HepG2 (cell line): ENCODE results near the gene NDRG2. TPM values are rescaled to one million over a fixed set of nuclear protein-coding genes. Genes with fewer than 3 reads are reported as not detected.

ENCODE experiments used
- AHR ChIP-seq: IDR thresholded peaks from 2 replicates; pipeline ENCODE4 v1.6.1; 2018; ENCODE audit warnings: missing genetic modification reagents, missing compliant biosample characterization
- CHCHD3 ChIP-seq: sonication (generic); formaldehyde crosslinking; IDR thresholded peaks from 2 replicates; pipeline ENCODE4 v1.8.0; 2022; ENCODE audit warnings: mild to moderate bottlenecking, missing genetic modification reagents, moderate library complexity
- ELF1 ChIP-seq: sonication (generic); formaldehyde crosslinking; IDR thresholded peaks from 2 replicates; pipeline ENCODE4 v1.4.0; 2020; ENCODE audit warnings: missing genetic modification reagents
- FOXK2 ChIP-seq: fragments of 450-650 bp; IDR thresholded peaks from 2 replicates; pipeline ENCODE4 v1.6.1; 2016
- HMGXB3 ChIP-seq: sonication (generic); formaldehyde crosslinking; IDR thresholded peaks from 2 replicates; pipeline ENCODE4 v1.4.0; 2020; ENCODE audit warnings: missing genetic modification reagents, borderline replicate concordance
- KLF13 ChIP-seq: sonication (generic); formaldehyde crosslinking; IDR thresholded peaks from 2 replicates; pipeline ENCODE4 v1.4.0; 2020; ENCODE audit warnings: mild to moderate bottlenecking, missing genetic modification reagents
- MTERF4 ChIP-seq: sonication (generic); formaldehyde crosslinking; IDR thresholded peaks from 2 replicates; pipeline ENCODE4 v1.8.0; 2023; ENCODE audit warnings: mild to moderate bottlenecking, missing genetic modification reagents
- NKX3-1 ChIP-seq: sonication (generic); formaldehyde crosslinking; IDR thresholded peaks from 2 replicates; pipeline ENCODE4 v1.5.0; 2020; ENCODE audit warnings: missing genetic modification reagents
- PAXIP1 ChIP-seq: sonication (generic); formaldehyde crosslinking; conservative IDR thresholded peaks from 2 replicates; pipeline ENCODE4 v1.4.0; 2020; ENCODE audit warnings: mild to moderate bottlenecking, missing genetic modification reagents, moderate library complexity
- POLR2AphosphoS5 ChIP-seq: IDR thresholded peaks from 2 replicates; pipeline ENCODE4 v1.6.1; 2012; ENCODE audit warnings: low read depth, low read length
- SIN3B ChIP-seq: fragments of 150-350 bp; IDR thresholded peaks from 2 replicates; pipeline ENCODE4 v1.6.1; 2014; ENCODE audit warnings: low read length
- SMAD9 ChIP-seq: sonication (generic); formaldehyde crosslinking; IDR thresholded peaks from 2 replicates; pipeline ENCODE4 v1.5.1; 2020; ENCODE audit warnings: mild to moderate bottlenecking, missing genetic modification reagents
- ZFYVE20 ChIP-seq: sonication (generic); formaldehyde crosslinking; IDR thresholded peaks from 2 replicates; pipeline ENCODE4 v1.8.0; 2023; ENCODE audit warnings: low read depth, mild to moderate bottlenecking, moderate library complexity, missing genetic modification reagents, borderline replicate concordance
- ZNF264 ChIP-seq: sonication (generic); formaldehyde crosslinking; IDR thresholded peaks from 2 replicates; pipeline ENCODE4 v1.4.0; 2020; ENCODE audit warnings: missing genetic modification reagents
- ZNF460 ChIP-seq: sonication (generic); formaldehyde crosslinking; IDR thresholded peaks from 2 replicates; pipeline ENCODE4 v1.5.1; 2020; ENCODE audit warnings: missing genetic modification reagents, mild to moderate bottlenecking, borderline replicate concordance
- ZNF777 ChIP-seq: sonication (generic); formaldehyde crosslinking; IDR thresholded peaks from 2 replicates; pipeline ENCODE4 v1.4.0; 2020; ENCODE audit warnings: missing genetic modification reagents
- ZNF781 ChIP-seq: sonication (generic); formaldehyde crosslinking; IDR thresholded peaks from 2 replicates; pipeline ENCODE4 v1.5.1; 2020; ENCODE audit warnings: borderline replicate concordance, mild to moderate bottlenecking, missing genetic modification reagents; ENCODE audit errors: not compliant biosample characterization
- ZNF790 ChIP-seq: sonication (generic); formaldehyde crosslinking; IDR thresholded peaks from 2 replicates; pipeline ENCODE4 v1.8.0; 2022; ENCODE audit warnings: missing genetic modification reagents, mild to moderate bottlenecking, borderline replicate concordance
- ZSCAN5A ChIP-seq: sonication (generic); formaldehyde crosslinking; IDR thresholded peaks from 2 replicates; pipeline ENCODE4 v1.8.0; 2022; ENCODE audit warnings: mild to moderate bottlenecking, missing genetic modification reagents, borderline replicate concordance
- polyA plus RNA-seq, 8 experiments: library from polyadenylated mRNA; depleted of rRNA in 3 of 8; stranded (reverse) in 7 of 8; unstranded in 1 of 8; fragments of >200 nt; fragmentation: Illumina TruSeq in 4 of 8; extraction: Trizol in 4 of 8; gene quantifications; 2 replicates each; pipeline versions ENCODE4 v1.2.1 to v1.2.3, GENCODE V29; 2011 to 2016; ENCODE audit warnings: low read depth in 4 of 8, missing spikeins in 1 of 8, mixed read lengths in 1 of 8; ENCODE audit not compliant: insufficient read depth in 1 of 8
- total RNA-seq, 5 experiments: library from RNA; depleted of rRNA; stranded (reverse); fragments of >200 nt; fragmentation: Illumina TruSeq; extraction: Trizol; gene quantifications; 2 replicates each; pipeline ENCODE4 v1.2.3, GENCODE V29; 2016; ENCODE audit warnings: low read depth in 1 of 5

NDRG2 gene
- total and polyA plus RNA-seq, 2 of the 13 experiments (the other 11 are each of a cell fraction or from before 2014, with no cell fraction given), result 27.2 to 189 TPM

GRCh38 chr14:21068521-21069387, 43.9 kb upstream of the NDRG2 start (continued):
- TF ChIP-seq PAXIP1 (CRISPR knock-in tag) (no peak), ZFYVE20 (CRISPR knock-in tag) (no peak), SIN3B (no peak), ELF1 (CRISPR knock-in tag) (no peak), ZNF460 (CRISPR knock-in tag) (no peak), NKX3-1 (CRISPR knock-in tag) (no peak), ZSCAN5A (CRISPR knock-in tag) (0 out of 2 replicates have a peak, but pooled peaks have one; percentile 49), CHCHD3 (CRISPR knock-in tag) (no peak), FOXK2 (no peak), ZNF790 (CRISPR knock-in tag) (no peak), AHR (CRISPR knock-in tag) (no peak), ZNF781 (CRISPR knock-in tag) (peak; percentile 50), HMGXB3 (peak; percentile 41; the same call in 1 of the 2 replicates), ZNF777 (peak; percentile 56; the same call in 1 of the 2 replicates), MTERF4 (no peak), SMAD9 (CRISPR knock-in tag) (no peak), ZNF264 (CRISPR knock-in tag) (no peak), POLR2AphosphoS5 (no peak), KLF13 (peak; percentile 79; the same call in 1 of the 2 replicates)
